GM12878 (cell line): ENCODE measurements around the gene LIMD2. TPM values are rescaled to one million over a fixed set of nuclear protein-coding genes. Genes with fewer than 3 reads are reported as not detected.

Experiments
- BCL11A ChIP-seq: IDR thresholded peaks from 2 replicates; pipeline ENCODE4 v1.6.1; 2011; ENCODE audit warnings: low read depth, low read length
- CBX5 ChIP-seq: sonication (generic); IDR thresholded peaks from 2 replicates; pipeline ENCODE4 v1.6.1; 2016; ENCODE audit warnings: low read depth, moderate library complexity, mild to moderate bottlenecking, inconsistent platforms
- EP300 ChIP-seq, 2 experiments: fragments of 150-350 bp in 1 of 2; IDR thresholded peaks; 2 replicates each; pipeline ENCODE4 v1.6.1; 2011 to 2012; ENCODE audit warnings: low read depth in 2 of 2, low read length in 2 of 2, borderline replicate concordance in 1 of 2, improper control_type of control experiment in 1 of 2, inconsistent platforms in 1 of 2; ENCODE audit not compliant: control insufficient read depth in 1 of 2
- ETV6 ChIP-seq, 2 experiments: fragments of 450-650 bp in 1 of 2; IDR thresholded peaks in 1 of 2; conservative IDR thresholded peaks in 1 of 2; 2 replicates each; pipeline ENCODE4 v1.6.1; 2014; ENCODE audit warnings: antibody characterized with exemption in 1 of 2, borderline replicate concordance in 1 of 2, low read depth in 1 of 2, mild to moderate bottlenecking in 1 of 2, moderate library complexity in 1 of 2
- FOXM1 ChIP-seq: IDR thresholded peaks from 2 replicates; pipeline ENCODE4 v1.6.1; 2012; ENCODE audit warnings: low read depth, mild to moderate bottlenecking, inconsistent platforms, low read length, moderate library complexity
- JUNB ChIP-seq: IDR thresholded peaks from 2 replicates; pipeline ENCODE4 v1.6.1; 2016; ENCODE audit warnings: antibody characterized with exemption, mild to moderate bottlenecking
- MXI1 ChIP-seq: fragments of 150-350 bp; IDR thresholded peaks from 2 replicates; pipeline ENCODE4 v1.6.1; 2011; ENCODE audit warnings: low read depth, mild to moderate bottlenecking, inconsistent platforms, low read length, improper control_type of control experiment
- NR2F1 ChIP-seq: fragments of 450-650 bp; conservative IDR thresholded peaks from 2 replicates; pipeline ENCODE4 v1.6.1; 2017; ENCODE audit warnings: mild to moderate bottlenecking
- SREBF1 ChIP-seq: IDR thresholded peaks from 2 replicates; pipeline ENCODE4 v1.6.1; 2012; ENCODE audit warnings: mild to moderate bottlenecking, low read length
- TARDBP ChIP-seq: IDR thresholded peaks from 2 replicates; pipeline ENCODE4 v1.6.1; 2016; ENCODE audit warnings: borderline replicate concordance
- polyA plus RNA-seq, 11 experiments: library from polyadenylated mRNA; depleted of rRNA in 4 of 11; unstranded in 6 of 11; stranded (reverse) in 5 of 11; fragments of >200 nt; fragmentation: Nextera tagmentation in 4 of 11; fragmentation: Illumina TruSeq in 1 of 11; extraction: Ambion mirVana in 4 of 11; extraction: Trizol in 1 of 11; gene quantifications; 1 replicate in 1 of 11; 2 replicates in 10 of 11; pipeline versions ENCODE4 v1.2.1 to v1.2.3, GENCODE V29; 2011 to 2016; ENCODE audit warnings: inconsistent platforms in 2 of 11, missing spikeins in 2 of 11, low read depth in 1 of 11
- total RNA-seq, 4 experiments: library from RNA; depleted of rRNA in 3 of 4; stranded (reverse); fragments of >200 nt in 3 of 4; fragmentation: Illumina TruSeq in 1 of 4; extraction: Trizol in 1 of 4; gene quantifications; 2 replicates each; pipeline versions ENCODE4 v1.2.1 to v1.2.3, GENCODE V29; 2013 to 2021
- TF ChIP-seq, protein P1 (sequence below): fragments of 450-650 bp; formaldehyde crosslinking; IDR thresholded peaks from 2 replicates; pipeline ENCODE4 v1.4.0; 2020; ENCODE audit warnings: mild to moderate bottlenecking, moderate library complexity
- TF ChIP-seq, protein P2 (sequence below): fragments of 450-650 bp; IDR thresholded peaks from 2 replicates; pipeline ENCODE4 v1.6.1; 2017; ENCODE audit warnings: antibody characterized with exemption, mild to moderate bottlenecking, moderate library complexity

The LIMD2 gene
- total and polyA plus RNA-seq, 10 of the 15 experiments (the other 5 are each of a cell fraction or from before 2014, with no cell fraction given), result 1.1 to 339 (median 181) TPM

DNA sequence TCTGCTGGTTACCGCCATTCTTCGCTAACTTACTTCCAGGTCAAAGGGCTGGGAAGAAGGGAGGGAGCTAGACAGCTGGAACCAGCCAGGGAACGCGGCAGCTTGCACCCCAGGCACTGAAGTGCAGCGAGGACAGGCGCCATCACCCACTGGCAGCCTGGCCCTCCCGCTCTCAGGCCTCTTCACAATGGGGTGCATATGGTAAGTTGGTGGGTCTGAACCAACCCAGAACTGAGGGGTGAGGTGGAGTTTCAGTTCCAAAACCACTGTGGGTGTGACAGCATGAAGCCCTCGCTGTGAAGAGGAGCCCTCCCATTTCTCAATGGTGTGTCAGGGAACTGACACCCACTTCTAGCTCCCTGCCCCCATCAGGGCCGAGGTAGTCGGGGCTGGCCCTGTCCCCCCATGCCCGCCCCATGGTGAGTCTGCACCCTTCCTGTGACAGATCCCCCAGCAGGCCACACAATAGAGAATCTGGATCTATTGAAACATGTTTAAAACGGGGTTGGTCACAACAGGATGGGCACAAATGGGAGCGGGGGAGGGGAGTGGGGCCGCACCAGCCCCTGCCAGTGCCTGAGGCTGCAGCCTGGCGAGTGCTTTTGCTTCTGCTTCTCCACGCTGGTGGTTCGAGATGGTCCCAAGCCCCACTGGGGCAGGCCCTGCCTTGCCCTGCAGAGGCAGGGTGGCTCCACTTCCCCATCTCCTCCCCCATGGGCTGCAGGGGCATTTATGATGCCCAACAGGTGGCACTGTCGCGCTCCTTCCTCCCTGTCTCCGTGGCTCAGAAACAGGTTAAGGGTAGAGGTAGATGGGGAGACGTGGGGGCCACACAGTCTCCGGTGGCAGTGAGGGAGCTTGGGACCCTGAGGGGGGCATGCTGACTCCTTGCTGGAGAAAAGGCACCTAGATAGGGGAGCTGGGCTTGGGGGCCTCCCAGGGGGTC, 2.3 kb downstream of the LIMD2 start (continued):
- TF ChIP-seq, protein P1, sequence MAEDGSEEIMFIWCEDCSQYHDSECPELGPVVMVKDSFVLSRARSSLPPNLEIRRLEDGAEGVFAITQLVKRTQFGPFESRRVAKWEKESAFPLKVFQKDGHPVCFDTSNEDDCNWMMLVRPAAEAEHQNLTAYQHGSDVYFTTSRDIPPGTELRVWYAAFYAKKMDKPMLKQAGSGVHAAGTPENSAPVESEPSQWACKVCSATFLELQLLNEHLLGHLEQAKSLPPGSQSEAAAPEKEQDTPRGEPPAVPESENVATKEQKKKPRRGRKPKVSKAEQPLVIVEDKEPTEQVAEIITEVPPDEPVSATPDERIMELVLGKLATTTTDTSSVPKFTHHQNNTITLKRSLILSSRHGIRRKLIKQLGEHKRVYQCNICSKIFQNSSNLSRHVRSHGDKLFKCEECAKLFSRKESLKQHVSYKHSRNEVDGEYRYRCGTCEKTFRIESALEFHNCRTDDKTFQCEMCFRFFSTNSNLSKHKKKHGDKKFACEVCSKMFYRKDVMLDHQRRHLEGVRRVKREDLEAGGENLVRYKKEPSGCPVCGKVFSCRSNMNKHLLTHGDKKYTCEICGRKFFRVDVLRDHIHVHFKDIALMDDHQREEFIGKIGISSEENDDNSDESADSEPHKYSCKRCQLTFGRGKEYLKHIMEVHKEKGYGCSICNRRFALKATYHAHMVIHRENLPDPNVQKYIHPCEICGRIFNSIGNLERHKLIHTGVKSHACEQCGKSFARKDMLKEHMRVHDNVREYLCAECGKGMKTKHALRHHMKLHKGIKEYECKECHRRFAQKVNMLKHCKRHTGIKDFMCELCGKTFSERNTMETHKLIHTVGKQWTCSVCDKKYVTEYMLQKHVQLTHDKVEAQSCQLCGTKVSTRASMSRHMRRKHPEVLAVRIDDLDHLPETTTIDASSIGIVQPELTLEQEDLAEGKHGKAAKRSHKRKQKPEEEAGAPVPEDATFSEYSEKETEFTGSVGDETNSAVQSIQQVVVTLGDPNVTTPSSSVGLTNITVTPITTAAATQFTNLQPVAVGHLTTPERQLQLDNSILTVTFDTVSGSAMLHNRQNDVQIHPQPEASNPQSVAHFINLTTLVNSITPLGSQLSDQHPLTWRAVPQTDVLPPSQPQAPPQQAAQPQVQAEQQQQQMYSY (CRISPR knock-in tag), result no peak
- TF ChIP-seq MXI1 (peak; percentile 13; the same call in 1 of the 2 replicates), SREBF1 (no peak; the same call in 1 of the 2 replicates), EP300 (IDR thresholded peaks at IDR 0.05; ENCODE audit: borderline replicate concordance in 1 of 2, control insufficient read depth in 1 of 2, low read depth in 2 of 2, low read length in 2 of 2) (peak in 1 of 2 experiments; percentile 50; a peak in 2 of 4 replicates), NR2F1 (peak; percentile 14; the same call in 1 of the 2 replicates), FOXM1 (peak; percentile 56; the same call in 1 of the 2 replicates), ETV6 (conservative IDR thresholded peaks at IDR 0.05 in 1 of 2, IDR thresholded peaks at IDR 0.05 in 1 of 2; ENCODE audit: borderline replicate concordance in 1 of 2, low read depth in 1 of 2) (no peak), BCL11A (0 out of 2 replicates have a peak, but pooled peaks have one; percentile 25), CBX5 (no peak), TARDBP (no peak; the same call in 1 of the 2 replicates), JUNB (no peak)
- TF ChIP-seq, protein P2, sequence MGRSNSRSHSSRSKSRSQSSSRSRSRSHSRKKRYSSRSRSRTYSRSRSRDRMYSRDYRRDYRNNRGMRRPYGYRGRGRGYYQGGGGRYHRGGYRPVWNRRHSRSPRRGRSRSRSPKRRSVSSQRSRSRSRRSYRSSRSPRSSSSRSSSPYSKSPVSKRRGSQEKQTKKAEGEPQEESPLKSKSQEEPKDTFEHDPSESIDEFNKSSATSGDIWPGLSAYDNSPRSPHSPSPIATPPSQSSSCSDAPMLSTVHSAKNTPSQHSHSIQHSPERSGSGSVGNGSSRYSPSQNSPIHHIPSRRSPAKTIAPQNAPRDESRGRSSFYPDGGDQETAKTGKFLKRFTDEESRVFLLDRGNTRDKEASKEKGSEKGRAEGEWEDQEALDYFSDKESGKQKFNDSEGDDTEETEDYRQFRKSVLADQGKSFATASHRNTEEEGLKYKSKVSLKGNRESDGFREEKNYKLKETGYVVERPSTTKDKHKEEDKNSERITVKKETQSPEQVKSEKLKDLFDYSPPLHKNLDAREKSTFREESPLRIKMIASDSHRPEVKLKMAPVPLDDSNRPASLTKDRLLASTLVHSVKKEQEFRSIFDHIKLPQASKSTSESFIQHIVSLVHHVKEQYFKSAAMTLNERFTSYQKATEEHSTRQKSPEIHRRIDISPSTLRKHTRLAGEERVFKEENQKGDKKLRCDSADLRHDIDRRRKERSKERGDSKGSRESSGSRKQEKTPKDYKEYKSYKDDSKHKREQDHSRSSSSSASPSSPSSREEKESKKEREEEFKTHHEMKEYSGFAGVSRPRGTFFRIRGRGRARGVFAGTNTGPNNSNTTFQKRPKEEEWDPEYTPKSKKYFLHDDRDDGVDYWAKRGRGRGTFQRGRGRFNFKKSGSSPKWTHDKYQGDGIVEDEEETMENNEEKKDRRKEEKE, result no peak
